A549 (cell line): Measurements from ENCODE around the gene LEF1. TPM values are rescaled to one million over a fixed set of nuclear protein-coding genes. Genes with fewer than 3 reads are reported as not detected.

Experiments
- ATAC-seq, 2 experiments: fragments of 200-7000 bp in 1 of 2; fragments of >200 bp in 1 of 2; cut with Nextera tagmentation in 1 of 2; cut with Tn5 transposase in 1 of 2; 3 replicates each; pipeline versions ENCODE4 v1.8.0 to v1.9.1; 2018 to 2020; ENCODE audit warnings: mild to moderate bottlenecking in 1 of 2, moderate library complexity in 1 of 2
- CTCF ChIA-PET: fragments of 300-600 bp; sonication (Branson Sonifier 250); formaldehyde crosslinking; extraction: SDS; loops from one replicate; lab custom pipeline; 2021; ENCODE audit warnings: antibody characterized with exemption, inconsistent platforms; lab: Yijun Ruan, JAX
- POLR2A ChIA-PET: fragments of 350-600 bp; formaldehyde crosslinking; extraction: SDS; loops from one replicate; lab custom pipeline; 2021; ENCODE audit warnings: antibody characterized with exemption, inconsistent platforms; lab: Yijun Ruan, JAX
- DNase-seq, 2 experiments: peaks; one replicate each; pipeline versions ENCODE4 v3.0.0 to v3.0.0-alpha.2; 2011 to 2016; ENCODE audit warnings: low read depth in 1 of 2, low spot score in 1 of 2
- FAIRE-seq: peaks from 2 replicates; lab custom pipeline; 2011; peaks lifted over from hg19 to GRCh38; lab: Jason Lieb, UNC
- H3K27ac ChIP-seq, 2 experiments: fragments of >200 bp; sonication (Bioruptor Twin); formaldehyde crosslinking; 3 replicates each; pipeline ENCODE4 v1.5.1; 2016 to 2017
- H3K4me1 ChIP-seq: fragments of >200 bp; sonication (Bioruptor Twin); formaldehyde crosslinking; 3 replicates; pipeline ENCODE4 v1.6.1; 2016
- H3K4me2 ChIP-seq: fragments of >200 bp; sonication (Bioruptor Twin); formaldehyde crosslinking; 3 replicates; pipeline ENCODE4 v1.6.1; 2016
- H3K4me3 ChIP-seq: fragments of >200 bp; sonication (Bioruptor Twin); formaldehyde crosslinking; 3 replicates; pipeline ENCODE4 v1.5.1; 2016
- H3K9me3 ChIP-seq: fragments of >200 bp; sonication (Bioruptor Twin); formaldehyde crosslinking; 3 replicates; pipeline ENCODE4 v1.6.1; 2016
- BCL3 ChIP-seq: fragments of >200 bp; sonication (Bioruptor Twin); formaldehyde crosslinking; IDR thresholded peaks from 3 replicates; pipeline ENCODE4 v1.6.1; 2016
- CBX2 ChIP-seq: fragments of 200-600 bp; sonication (generic); IDR thresholded peaks from 2 replicates; pipeline ENCODE4 v1.6.1; 2016; ENCODE audit warnings: low read depth, mild to moderate bottlenecking, borderline replicate concordance
- CBX8 ChIP-seq: fragments of 200-600 bp; sonication (generic); IDR thresholded peaks from 2 replicates; pipeline ENCODE4 v1.6.1; 2016
- CHD4 ChIP-seq: fragments of 200-600 bp; sonication (generic); IDR thresholded peaks from 2 replicates; pipeline ENCODE4 v1.6.1; 2016; ENCODE audit warnings: antibody characterized with exemption, mild to moderate bottlenecking, borderline replicate concordance
- CTCF ChIP-seq: fragments of >200 bp; sonication (Bioruptor Twin); formaldehyde crosslinking; IDR thresholded peaks from 3 replicates; pipeline ENCODE4 v1.5.1; 2016
- E2F6 ChIP-seq: IDR thresholded peaks from 2 replicates; pipeline ENCODE4 v1.6.1; 2012; ENCODE audit warnings: low read depth, borderline replicate concordance
- EHMT2 ChIP-seq: fragments of 200-600 bp; sonication (generic); IDR thresholded peaks from 2 replicates; pipeline ENCODE4 v1.6.1; 2016; ENCODE audit warnings: antibody characterized with exemption, low read depth, mild to moderate bottlenecking, moderate library complexity
- EP300 ChIP-seq, 2 experiments: fragments of >200 bp; sonication (Bioruptor Twin); formaldehyde crosslinking; IDR thresholded peaks; 2 replicates in 1 of 2; 3 replicates in 1 of 2; pipeline ENCODE4 v1.6.1; 2016 to 2017
- FOSL2 ChIP-seq, 2 experiments: fragments of 450-650 bp in 1 of 2; fragments of >200 bp in 1 of 2; sonication (Bioruptor Twin) in 1 of 2; formaldehyde crosslinking; IDR thresholded peaks; 2 replicates each; pipeline versions ENCODE4 v1.5.0 to v1.6.1; 2016 to 2020; ENCODE audit warnings: mild to moderate bottlenecking in 1 of 2, moderate library complexity in 1 of 2
- GATA3 ChIP-seq: IDR thresholded peaks from 2 replicates; pipeline ENCODE4 v1.6.1; 2012; ENCODE audit warnings: borderline replicate concordance
- HDAC2 ChIP-seq: fragments of 200-600 bp; sonication (generic); IDR thresholded peaks from 2 replicates; pipeline ENCODE4 v1.6.1; 2016
- HMGXB4 ChIP-seq: fragments of 250-450 bp; sonication (Bioruptor Pico); IDR thresholded peaks from 2 replicates; pipeline ENCODE4 v1.5.0; 2021; ENCODE audit warnings: mild to moderate bottlenecking, moderate library complexity, borderline replicate concordance
- HOXB5 ChIP-seq: fragments of 250-450 bp; sonication (Bioruptor Pico); IDR thresholded peaks from 2 replicates; pipeline ENCODE4 v1.5.0; 2020; ENCODE audit warnings: mild to moderate bottlenecking, moderate library complexity
- POLR2A ChIP-seq: IDR thresholded peaks from 2 replicates; pipeline ENCODE4 v1.6.1; 2012; ENCODE audit warnings: mild to moderate bottlenecking, low read length
- RFX5 ChIP-seq: fragments of 450-650 bp; IDR thresholded peaks from 2 replicates; pipeline ENCODE4 v1.7.1; 2014; ENCODE audit warnings: antibody characterized with exemption, mild to moderate bottlenecking, moderate library complexity
- SREBF2 ChIP-seq: fragments of 450-650 bp; IDR thresholded peaks from 2 replicates; pipeline ENCODE4 v1.6.1; 2014; ENCODE audit warnings: mild to moderate bottlenecking, moderate library complexity
- TP53 ChIP-seq: fragments of 250-450 bp; sonication (Bioruptor Pico); IDR thresholded peaks from 2 replicates; pipeline ENCODE4 v1.5.0; 2021; ENCODE audit warnings: mild to moderate bottlenecking, moderate library complexity
- ZSCAN20 ChIP-seq: fragments of 250-450 bp; sonication (Bioruptor Pico); IDR thresholded peaks from 2 replicates; pipeline ENCODE4 v1.8.0; 2022; ENCODE audit warnings: mild to moderate bottlenecking, moderate library complexity
- WGBS: methylation state at CpG from one replicate; pipeline ENCODE4 v1.1.6; 2017; ENCODE audit errors: missing lambda C conversion rate; 5-methylcytosine and 5-hydroxymethylcytosine counted together
- polyA plus RNA-seq, 4 experiments: library from polyadenylated mRNA; depleted of rRNA in 3 of 4; stranded (reverse); fragments of >200 nt; fragmentation: RNase III in 1 of 4; extraction: RNeasy Plus Mini Kit Qiagen cat#74134 plus additional on column Dnase treatment in 1 of 4; gene quantifications; 2 replicates in 3 of 4; 3 replicates in 1 of 4; pipeline ENCODE4 v1.2.3, GENCODE V29; 2011 to 2017
- TF ChIP-seq, protein P1 (sequence below): fragments of 150-350 bp; IDR thresholded peaks from 2 replicates; pipeline ENCODE4 v1.6.1; 2014; ENCODE audit warnings: low read depth, mild to moderate bottlenecking, low read length

The LEF1 gene
- polyA plus RNA-seq, 2 of the 4 experiments (the other 2 are of a cell fraction) = not detected

DNA sequence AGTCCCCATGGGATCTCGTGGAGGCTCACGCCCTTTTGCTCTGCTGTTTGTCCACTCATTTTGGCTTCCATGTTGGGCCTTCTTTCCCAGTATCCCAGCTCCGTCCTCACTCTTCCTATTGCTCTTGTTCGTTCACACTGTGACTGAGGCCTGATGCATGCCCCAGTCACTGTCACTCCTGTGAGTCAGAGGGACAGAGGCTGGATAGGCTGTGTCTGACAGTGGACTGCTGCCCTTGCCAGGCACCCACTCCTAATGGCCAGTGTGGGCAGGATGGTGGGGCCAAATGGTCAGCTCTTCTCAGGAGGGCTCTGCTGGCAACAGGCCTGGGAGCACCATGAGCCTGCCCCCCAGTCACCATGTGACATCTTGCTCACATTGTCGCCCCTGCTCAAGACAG, 139.0 kb downstream of the LEF1 start:
- Histone ChIP-seq H3K4me2 (no peak overlapping the region), H3K9me3 (no peaks in the 10 kb centered on the region), H3K27ac (no peak overlapping the region), H3K4me1 (no peaks in the 10 kb centered on the region), H3K4me3 (no peak overlapping the region)
- no peak for FAIRE-seq
- POLR2A ChIA-PET = no interaction called here
- 92% methylated on average over 5 of the region's 5 CpGs for WGBS
- DNase-seq = no peak
- TF ChIP-seq ZSCAN20 (CRISPR knock-in tag) (no peak), EP300 (IDR thresholded peaks at IDR 0.05) (no peak), CHD4 (no peak), POLR2A (no peak), CTCF (no peak), RFX5 (no peak)
- TF ChIP-seq, protein P1, sequence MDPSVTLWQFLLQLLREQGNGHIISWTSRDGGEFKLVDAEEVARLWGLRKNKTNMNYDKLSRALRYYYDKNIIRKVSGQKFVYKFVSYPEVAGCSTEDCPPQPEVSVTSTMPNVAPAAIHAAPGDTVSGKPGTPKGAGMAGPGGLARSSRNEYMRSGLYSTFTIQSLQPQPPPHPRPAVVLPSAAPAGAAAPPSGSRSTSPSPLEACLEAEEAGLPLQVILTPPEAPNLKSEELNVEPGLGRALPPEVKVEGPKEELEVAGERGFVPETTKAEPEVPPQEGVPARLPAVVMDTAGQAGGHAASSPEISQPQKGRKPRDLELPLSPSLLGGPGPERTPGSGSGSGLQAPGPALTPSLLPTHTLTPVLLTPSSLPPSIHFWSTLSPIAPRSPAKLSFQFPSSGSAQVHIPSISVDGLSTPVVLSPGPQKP = no peak
- CTCF ChIA-PET = interaction anchor here (0.6 to 1.7 kb wide), 5 partner anchors 9 to 543 kb away, joined by 3 to 9 read pairs (median 4); no protein-coding TSS in a partner anchor
- ATAC-seq = no peak

DNA sequence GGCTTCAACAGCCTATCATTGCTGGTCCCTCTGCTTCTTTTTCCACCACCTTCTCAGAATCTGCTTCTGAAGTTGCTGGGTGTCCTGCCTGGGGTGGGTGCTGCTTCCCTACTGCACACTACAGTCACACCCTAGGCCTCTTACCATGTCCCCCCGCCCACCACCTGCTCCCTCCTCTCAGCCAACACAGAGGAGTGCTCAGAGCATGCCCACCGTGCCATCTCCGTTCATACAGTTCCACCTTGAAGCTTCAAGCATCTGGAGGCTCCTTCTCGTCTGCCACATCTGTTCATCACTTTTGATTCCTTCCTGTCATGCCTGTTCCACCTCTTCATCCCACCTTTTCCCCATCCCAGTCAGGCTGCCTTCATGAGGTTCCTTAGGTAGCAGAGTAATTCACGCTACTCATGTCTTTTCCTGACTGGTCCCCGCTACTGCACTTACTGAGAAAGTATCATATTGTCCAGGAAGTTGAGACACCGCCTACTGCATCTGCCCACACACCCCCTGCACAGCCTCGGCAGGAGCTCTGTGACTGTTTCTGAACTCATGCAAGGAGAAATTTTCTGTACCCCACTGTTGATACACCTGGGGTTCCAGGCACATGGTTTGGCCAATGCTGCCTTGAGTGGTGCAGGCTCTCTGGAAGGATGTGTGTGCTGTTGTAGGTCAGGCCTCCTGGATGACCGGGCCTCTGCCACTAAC, 139.6 kb downstream of the LEF1 start:
- CTCF ChIA-PET = interaction anchor here (1.4 to 1.7 kb wide), 2 partner anchors 10 to 544 kb away, joined by 4 to 9 read pairs; no protein-coding TSS in a partner anchor
- Histone ChIP-seq H3K9me3 (no peaks in the 10 kb centered on the region), H3K4me2 (no peak overlapping the region), H3K27ac (no peak overlapping the region), H3K4me1 (no peaks in the 10 kb centered on the region), H3K4me3 (no peak overlapping the region)
- ATAC-seq (no peak), FAIRE-seq (no peak), DNase-seq (no peak)
- TF ChIP-seq GATA3 (no peak), POLR2A (no peak), CBX8 (no peak), FOSL2 (IDR thresholded peaks at IDR 0.05) (no peak), FOSL2 (CRISPR knock-in tag; IDR thresholded peaks at IDR 0.05) (no peak), CBX2 (no peak), E2F6 (no peak), HDAC2 (no peak), HOXB5 (CRISPR knock-in tag) (no peak), EHMT2 (no peak), TP53 (no peak), SREBF2 (no peak), BCL3 (no peak), HMGXB4 (CRISPR knock-in tag) (no peak)
- WGBS = 93% methylated on average over 9 of the region's 9 CpGs
- POLR2A ChIA-PET = no interaction called here
